HG03095 (cell line): ENCODE measurements around the gene PPP4C.

ENCODE experiments used
- ATAC-seq: cut with Tn5 transposase; IDR thresholded peaks from one replicate; pipeline ENCODE4 v1.9.1; 2021; ENCODE audit warnings: moderate library complexity; ENCODE audit not compliant: unreplicated experiment

PPP4C gene

DNA sequence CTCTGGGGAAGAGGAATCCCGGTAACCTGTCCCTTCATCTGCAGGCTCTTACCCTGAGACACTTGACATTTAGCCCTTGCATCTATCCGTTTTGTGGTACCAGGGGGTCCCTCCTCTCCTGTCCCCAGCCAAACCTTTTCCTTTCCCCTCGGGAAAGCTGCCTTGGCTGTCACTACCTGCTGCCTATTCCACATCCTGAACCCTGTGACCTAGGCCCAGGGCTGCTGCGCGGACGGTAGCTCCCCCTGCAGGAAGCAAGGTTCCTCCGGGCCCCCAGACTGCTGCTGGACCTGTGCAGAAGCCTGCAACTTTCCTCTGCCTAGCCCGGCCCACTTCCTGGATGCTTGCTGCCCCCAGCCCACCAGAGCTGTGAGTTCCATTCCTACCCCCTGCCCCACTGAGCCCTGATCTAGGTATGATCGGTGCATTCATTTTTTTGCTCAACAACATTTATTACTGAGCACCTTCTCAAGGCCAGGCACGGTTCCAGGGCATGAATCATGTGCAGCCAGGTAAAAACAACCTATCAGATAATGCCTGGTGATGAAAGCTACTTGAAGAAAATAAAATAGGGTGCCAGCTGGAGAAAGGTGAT is 20.7 kb upstream of the PPP4C start:
- no peak for ATAC-seq

DNA sequence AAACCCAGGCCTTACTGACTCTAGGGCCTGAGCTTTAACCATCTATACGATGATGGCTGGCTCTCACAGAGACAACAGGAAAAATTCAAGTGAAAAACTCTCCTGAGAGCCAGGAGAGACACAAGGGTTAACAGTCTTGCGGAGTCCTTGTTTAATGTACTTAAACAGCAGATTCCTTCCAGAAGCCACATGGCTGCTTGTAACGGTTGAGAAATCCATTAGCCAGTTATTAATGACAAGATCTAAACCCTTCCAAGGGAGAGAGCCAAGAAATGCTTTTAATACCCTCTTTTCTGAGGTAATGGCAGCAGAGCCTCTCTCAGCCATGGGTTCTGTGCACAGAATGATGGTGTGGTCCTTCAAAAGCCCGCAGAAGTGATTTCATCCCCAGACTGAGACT is 15.4 kb upstream of the PPP4C start:
- ATAC-seq: no peak

DNA sequence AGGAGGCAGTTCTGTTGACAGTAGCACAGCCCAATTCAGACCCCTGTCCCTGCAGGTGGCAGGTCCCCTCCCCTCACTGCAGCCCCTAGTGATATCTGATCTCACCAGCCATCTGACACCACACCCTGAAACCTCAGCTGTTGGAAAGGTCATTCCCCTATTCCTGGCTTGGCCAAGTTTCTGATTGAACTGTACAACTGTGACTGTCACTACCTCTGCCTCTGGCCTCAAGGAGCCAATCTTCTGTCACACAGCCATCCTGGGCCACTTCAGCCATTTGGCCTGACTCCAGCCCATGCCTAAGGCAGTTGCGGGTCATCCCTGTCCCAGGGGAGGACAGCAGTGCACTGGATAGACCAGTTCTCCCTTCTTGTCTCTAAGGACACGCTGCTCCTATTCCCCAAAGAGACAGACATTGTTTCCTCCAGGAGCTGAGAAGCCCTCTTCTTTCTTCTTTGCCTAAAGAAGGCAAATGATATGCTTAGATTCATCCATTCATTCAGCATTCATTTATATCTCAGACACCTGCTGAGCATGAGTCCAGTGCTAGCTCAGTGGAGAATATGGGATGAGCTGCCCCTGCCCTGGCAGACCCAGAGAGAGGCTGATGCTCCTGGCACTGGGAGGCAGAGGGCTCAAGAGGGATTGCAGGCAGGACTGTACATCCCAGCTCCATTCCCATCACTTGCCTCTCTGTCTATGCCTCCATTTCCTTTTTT is 14.8 kb upstream of the PPP4C start:
- ATAC-seq: no peak

DNA sequence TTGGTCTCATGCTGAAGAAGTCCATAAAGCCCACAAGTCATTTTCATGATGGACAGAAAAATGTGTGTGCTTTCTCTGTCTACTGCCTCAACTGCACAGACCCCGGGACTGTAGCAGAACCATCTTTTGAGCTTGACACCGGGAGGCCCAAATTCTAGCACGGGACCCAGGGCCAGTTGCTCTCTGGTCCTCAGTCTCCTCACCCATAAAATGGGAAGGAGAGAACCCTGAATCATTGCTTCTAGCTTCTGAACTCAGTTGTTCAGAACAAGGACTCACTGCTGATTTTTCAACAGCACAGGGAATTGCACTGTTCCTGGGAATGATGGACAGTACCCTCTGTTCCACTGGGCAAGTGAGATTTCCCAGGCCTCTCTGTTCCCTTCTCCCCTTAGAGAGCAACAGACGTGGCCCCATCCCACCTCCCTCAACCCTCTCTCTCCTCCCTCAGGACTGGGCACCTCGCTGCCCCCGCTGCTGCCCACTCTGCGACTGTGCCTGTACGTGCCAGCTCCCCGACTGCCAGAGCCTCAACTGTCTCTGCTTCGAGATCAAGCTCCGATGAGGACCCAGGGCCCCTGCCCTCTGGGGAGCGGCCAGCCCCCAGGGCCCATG is 12.4 kb upstream of the PPP4C start:
- ATAC-seq: no peak

DNA sequence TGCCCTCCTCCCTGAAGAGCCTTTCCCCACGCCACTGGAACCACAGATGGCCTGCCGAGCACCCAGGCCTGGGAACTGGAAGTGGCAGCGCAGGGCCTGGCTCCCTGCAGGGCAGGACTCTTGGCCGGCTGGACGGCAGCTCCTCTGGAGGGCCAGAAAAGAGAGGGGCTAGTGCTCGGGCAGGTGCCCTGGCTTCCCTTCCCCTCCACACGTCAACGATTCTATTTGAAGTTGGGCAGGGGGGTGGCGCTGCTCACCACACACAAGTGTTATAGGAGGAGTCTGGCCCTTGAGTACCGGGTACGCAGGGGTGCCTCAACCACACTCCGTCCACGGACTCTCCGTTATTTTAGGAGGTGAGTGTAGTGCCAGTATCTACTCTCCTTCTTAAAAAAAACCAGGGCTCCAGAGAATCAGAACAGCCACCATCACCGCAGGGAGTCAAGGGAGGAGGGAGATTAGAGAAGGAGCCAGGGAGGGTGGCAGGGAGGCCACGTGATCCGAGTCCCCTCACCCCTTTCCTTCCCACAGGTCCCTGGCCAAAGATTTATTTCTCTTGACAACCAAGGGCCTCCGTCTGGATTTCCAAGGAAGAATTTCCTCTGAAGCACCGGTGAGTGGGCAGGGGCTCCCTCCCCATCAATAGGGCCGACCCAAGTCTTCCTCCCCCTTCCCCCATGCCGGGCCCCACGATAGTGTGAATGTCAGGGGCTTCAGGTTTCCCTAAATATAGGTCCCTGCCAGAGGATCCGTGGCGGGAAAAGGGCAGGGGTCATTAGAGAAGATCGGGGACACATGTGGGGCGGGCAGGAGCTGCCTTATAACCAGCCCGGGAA is 11.7 kb upstream of the PPP4C start:
- ATAC-seq: no peak

DNA sequence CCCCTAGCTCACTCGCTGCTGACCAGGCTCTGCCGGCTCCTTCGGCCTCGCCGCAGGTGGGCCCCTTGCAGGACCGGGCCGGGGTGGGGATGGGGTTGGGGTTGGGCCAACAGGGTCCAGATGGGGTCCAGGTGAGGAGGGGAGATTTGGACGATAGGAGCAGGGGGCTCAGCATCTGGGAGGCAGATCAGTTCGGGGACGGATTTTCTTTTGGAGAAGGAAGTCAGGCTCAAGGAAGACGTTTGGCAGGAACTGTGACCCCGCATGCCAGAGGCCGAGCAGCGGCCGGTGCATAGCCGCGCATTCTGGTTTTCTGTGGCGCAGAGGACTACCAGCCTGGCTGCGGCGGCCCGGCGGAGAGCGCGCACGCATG is 11.1 kb upstream of the PPP4C start:
- no peak for ATAC-seq

DNA sequence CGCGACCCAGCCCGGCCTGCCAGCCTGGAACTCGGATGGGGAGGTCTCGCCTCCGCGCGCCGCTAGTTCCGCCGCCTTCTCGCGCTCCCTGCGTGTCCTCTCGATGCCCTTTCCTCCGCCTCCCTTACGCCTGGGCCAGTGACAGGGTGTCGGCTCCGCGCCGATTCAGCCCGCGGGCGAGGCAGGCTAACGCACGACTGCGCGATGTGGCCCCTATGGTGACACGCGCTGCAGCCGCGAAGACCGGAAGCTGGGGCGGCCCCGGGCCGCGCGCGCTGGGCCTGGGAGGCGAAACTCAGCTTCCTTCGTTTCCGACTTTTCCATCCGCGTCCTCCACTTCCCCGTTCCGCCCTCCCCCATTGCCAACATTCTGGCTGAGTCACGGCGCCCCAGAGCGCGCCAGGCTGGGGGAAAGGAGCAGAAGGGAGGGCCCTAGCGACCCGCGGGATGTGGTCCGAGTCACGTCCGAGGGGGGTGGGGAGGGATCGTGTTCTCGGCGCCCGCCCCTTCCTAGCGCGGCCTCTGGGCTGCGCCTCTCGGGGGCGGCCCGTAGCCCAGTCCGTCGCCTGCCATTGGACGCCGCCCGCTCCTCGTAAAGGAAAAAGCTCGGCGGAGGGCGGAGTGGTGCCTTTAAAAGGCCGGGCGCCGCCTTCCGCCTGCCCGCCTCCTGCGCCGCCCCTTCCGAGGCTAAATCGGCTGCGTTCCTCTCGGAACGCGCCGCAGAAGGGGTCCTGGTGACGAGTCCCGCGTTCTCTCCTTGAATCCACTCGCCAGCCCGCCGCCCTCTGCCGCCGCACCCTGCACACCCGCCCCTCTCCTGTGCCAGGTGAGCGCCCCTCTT is 10.5 kb upstream of the PPP4C start, which contains the start of gene ALDOA:
TSS of gene ALDOA (plus strand) at position 659 of the 841 bp plus-strand sequence. CDS start 1,138 bp downstream, outside the sequence.
- peak; percentile 69 for ATAC-seq

DNA sequence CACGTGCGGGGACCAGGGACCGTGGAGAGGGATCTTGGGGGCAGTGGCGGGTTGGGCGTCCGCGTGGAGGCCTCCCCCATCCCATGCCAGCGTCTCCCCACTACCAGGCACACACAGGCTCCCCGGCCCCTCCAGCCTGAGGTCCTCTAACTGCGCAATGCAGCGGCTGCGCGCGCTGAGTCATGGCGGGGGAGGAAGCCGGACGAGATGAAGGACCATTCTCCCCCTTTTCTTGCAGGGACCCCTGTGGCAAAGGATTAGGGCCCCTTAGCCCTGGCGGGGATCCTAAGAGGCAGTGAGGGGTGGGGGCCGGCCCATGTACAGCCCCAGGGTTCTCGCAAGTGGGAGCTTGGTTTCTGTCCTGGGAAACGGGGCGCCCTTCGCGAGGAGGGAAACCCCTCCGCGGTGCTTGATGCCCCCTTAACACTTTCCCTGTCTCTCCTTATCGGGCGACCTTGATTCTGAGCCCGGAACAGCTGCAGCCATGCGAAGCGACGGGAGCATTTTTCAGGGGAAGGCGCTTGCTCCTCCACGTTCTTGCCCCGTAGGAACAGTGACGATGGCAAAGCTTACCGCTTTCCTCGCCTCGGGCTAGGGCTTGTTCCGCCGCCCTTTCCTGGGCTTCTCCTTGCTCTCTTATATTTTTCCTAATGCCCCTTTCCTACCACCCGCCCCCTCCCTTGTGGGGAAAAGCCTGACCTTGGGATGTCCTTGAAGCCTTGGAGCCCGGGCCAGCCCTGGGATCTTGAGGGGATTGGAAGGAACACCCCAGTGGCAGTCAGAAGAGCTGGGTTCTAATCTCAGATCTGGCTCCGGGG is 9.6 kb upstream of the PPP4C start:
- no peak for ATAC-seq

DNA sequence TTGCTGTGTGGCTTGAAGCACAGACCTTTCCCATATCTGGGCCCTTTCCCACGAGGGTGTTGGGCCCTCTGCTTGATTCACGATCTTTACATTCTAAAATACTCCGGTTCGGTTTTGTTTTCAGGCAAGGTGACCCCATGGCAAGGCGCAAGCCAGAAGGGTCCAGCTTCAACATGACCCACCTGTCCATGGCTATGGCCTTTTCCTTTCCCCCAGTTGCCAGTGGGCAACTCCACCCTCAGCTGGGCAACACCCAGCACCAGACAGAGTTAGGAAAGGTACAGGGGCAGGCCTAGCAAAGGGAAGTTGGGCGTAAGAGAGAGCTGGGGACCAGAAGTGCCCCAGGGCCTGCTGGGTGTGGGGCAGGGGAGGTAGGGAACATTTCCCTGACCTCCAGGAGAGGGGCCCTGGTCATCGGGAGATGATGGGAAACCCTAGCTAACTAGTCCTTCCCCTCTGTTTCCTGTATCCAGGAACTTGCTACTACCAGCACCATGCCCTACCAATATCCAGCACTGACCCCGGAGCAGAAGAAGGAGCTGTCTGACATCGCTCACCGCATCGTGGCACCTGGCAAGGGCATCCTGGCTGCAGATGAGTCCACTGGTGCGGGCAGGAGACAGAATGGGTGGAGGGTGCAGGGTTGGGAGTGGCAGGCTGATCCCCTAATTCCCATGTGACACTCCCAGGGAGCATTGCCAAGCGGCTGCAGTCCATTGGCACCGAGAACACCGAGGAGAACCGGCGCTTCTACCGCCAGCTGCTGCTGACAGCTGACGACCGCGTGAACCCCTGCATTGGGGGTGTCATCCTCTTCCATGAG is 8.8 kb upstream of the PPP4C start:
- no peak for ATAC-seq

DNA sequence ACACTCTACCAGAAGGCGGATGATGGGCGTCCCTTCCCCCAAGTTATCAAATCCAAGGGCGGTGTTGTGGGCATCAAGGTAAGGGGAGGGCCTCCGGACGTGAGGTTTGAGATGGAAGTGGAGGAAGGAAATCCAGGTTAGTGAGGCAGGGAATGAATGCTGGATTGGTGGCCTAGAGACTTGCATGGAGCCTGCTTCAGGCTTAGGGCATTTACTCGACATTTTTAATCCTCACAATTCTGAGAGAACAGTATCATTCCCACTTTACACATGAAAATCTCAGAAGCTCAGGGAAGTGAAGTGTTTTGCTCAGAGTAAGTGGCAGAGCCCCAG is 8.2 kb upstream of the PPP4C start:
- ATAC-seq: no peak

DNA sequence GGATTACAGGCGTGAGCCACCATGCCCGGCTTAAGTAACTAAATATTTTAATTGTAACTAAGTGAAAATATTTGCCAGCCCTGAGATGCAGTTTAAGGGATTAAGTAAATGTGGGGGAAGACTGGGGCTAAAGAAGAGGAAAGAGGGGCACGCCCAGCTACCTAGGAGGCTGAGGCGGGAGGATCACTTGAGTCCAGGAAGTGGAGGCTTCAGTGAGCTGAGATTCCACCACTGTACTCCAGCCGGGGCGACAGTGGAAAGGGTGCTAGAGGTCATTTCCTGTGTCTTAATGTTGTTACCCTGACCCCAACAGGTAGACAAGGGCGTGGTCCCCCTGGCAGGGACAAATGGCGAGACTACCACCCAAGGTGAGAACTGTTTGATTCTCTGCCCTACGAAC is 7.5 kb upstream of the PPP4C start:
- no peak for ATAC-seq

DNA sequence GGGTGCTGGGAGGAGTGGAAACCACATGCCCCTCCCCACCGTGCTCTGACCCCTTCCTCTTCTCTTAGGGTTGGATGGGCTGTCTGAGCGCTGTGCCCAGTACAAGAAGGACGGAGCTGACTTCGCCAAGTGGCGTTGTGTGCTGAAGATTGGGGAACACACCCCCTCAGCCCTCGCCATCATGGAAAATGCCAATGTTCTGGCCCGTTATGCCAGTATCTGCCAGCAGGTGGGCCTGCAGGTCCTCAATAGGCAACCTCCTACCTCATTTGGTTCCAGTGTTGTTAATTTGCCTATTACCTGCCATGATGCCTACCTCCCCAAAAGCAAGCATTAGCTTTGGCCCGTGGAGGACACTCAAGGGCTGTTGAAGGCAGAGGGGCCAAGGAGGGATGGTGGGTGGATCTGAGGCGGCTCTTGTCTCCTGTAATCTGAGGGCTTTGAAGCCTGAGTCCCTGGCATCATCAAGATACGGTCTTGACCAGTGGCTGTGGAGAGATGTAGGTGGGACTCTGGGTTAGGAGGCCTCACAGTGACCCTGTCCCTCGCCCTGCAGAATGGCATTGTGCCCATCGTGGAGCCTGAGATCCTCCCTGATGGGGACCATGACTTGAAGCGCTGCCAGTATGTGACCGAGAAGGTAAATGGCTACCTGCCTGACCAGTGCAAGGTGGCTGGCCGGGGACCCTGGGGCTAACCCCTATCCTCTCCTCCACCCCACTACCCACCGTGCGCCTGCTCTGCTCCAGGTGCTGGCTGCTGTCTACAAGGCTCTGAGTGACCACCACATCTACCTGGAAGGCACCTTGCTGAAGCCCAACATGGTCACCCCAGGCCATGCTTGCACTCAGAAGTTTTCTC is 6.8 kb upstream of the PPP4C start:
- no peak for ATAC-seq

DNA sequence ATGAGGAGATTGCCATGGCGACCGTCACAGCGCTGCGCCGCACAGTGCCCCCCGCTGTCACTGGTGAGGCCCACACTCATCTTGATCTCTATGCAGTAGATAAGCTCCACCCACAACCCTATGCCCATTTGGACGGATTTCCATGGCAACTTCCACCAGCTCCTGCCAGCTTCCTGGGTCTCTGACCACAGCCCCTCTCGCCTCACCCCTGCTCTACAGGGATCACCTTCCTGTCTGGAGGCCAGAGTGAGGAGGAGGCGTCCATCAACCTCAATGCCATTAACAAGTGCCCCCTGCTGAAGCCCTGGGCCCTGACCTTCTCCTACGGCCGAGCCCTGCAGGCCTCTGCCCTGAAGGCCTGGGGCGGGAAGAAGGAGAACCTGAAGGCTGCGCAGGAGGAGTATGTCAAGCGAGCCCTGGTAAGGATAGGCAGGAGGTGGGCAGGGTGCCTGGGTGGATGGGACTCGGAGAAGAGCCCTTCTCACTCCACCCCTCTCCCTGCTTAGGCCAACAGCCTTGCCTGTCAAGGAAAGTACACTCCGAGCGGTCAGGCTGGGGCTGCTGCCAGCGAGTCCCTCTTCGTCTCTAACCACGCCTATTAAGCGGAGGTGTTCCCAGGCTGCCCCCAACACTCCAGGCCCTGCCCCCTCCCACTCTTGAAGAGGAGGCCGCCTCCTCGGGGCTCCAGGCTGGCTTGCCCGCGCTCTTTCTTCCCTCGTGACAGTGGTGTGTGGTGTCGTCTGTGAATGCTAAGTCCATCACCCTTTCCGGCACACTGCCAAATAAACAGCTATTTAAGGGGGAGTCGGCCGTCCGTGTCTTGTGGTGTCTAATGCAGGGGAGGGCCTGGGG is 6.0 kb upstream of the PPP4C start:
- ATAC-seq: no peak

DNA sequence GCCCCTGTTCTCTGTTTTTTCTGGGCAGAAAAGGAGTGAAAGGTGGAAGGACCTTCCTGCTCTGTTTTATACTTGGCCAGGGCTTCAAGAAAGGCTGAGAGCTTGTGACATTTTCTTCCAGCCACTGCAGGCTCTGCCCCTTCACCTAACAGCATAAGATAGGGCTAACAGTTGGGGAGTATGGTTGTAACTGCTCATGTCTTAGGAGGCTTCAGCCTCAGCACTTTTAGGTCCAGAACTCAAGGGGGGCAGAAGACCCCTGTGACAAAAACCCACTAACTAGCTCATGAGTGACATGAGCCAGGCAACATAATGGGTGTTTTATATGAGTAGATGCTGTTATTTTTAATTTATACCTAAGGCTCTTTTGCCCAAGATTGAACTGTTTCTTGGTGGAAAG is 5.3 kb upstream of the PPP4C start:
- no peak for ATAC-seq

DNA sequence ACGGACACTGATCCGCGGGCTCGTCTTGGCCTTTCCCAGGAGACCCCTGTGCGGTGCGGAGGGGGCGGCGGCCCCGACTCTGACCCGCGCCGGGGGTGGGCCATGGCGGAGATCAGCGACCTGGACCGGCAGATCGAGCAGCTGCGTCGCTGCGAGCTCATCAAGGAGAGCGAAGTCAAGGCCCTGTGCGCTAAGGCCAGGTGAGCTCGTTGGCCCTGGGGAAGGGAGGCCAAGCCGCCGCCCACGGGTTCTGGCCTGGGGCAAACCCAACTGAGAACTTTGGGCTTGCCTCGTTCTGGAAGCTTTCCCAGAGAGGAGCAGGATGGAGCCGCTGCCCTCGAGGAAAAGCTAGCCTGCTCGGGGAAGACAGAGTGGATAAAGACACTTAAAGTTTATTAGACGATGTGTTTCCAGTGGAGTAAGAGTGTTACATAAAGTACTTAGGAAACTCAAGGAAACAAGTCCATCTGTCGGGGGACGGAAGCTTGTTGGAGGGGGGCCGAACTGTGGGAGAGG is 540 bp downstream of the PPP4C start:
- ATAC-seq: peak; percentile 16

DNA sequence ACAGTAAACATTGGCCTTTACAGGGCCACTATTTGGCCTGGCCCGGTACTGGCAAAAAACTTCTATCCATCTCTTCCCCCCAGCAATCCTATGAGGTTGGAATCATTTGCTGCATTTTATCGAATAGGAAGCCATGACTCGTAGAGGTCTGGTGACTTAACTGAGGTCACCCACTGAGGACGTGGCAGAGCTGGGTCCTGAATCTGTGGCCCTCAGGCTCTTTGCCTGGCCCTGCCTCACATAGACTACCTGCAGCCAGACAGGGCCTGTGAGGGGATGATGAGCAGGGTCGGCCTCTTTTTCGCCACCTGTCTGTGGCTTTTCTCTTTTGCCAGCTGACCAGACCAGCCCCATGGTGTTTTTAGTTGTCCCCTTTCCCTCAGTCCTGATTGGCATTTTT is 1.9 kb downstream of the PPP4C start:
- no peak for ATAC-seq

DNA sequence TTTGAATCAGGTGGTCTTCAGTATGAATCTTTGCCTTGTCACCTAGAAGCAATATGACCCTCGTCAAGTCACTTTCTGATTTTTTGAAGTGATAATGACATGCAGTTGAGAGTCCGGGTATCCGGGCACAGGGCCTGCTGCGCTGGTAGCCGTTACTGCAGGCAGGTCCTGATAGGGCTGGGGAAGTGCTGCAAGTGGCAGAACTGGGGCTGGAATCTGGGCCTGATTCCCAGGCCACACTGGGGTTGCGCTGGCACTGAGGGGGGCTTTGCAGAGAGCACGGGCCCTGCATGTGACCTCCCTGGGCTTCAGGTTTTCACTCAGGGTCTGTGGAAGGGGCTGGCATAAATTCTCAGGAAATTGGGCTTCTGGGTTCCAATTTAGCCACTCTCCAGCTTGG is 3.0 kb downstream of the PPP4C start:
- no peak for ATAC-seq
